GM12891 (cell line): ENCODE data around the gene SPOCK1.

Experiments
- DNase-seq: peaks from one replicate; pipeline ENCODE4 v3.0.0; 2011; ENCODE audit warnings: low spot score; ENCODE audit not compliant: insufficient read length
- FAIRE-seq: peaks from 2 replicates; lab custom pipeline; 2011; peaks lifted over from hg19 to GRCh38; lab: Jason Lieb, UNC
- PAX5 ChIP-seq: IDR thresholded peaks from 2 replicates; pipeline ENCODE4 v1.6.1; 2011; ENCODE audit warnings: low read length, moderate library complexity, mild to moderate bottlenecking; ENCODE audit not compliant: insufficient read depth, severe bottlenecking
- POLR2A ChIP-seq: IDR thresholded peaks from 2 replicates; pipeline ENCODE4 v1.6.1; 2011; ENCODE audit warnings: low read depth, low read length, control low read depth
- POLR2AphosphoS5 ChIP-seq: IDR thresholded peaks from 2 replicates; pipeline ENCODE4 v1.6.1; 2011; ENCODE audit warnings: low read depth, low read length, control low read depth
- POU2F2 ChIP-seq: IDR thresholded peaks from 2 replicates; pipeline ENCODE4 v1.6.1; 2011; ENCODE audit warnings: low read depth, mild to moderate bottlenecking, control low read depth, low read length, moderate library complexity
- SPI1 ChIP-seq: IDR thresholded peaks from 2 replicates; pipeline ENCODE4 v1.6.1; 2011; ENCODE audit warnings: low read depth, low read length, control low read depth
- TAF1 ChIP-seq: IDR thresholded peaks from 2 replicates; pipeline ENCODE4 v1.6.1; 2011; ENCODE audit warnings: low read depth, low read length, control low read depth

Gene SPOCK1

GRCh38 chr5:137164961-137165360 is 334.2 kb downstream of the SPOCK1 start:
- DNase-seq (no peak), FAIRE-seq (no peak)
- TF ChIP-seq TAF1, result no peak
- TF ChIP-seq POLR2A, result no peak
- TF ChIP-seq PAX5, result no peak
- no peak for TF ChIP-seq SPI1
- no peak for TF ChIP-seq POU2F2
- TF ChIP-seq POLR2AphosphoS5, result no peak

- FAIRE-seq, result no peak
- DNase-seq, result no peak
- TF ChIP-seq TAF1, result no peak
- TF ChIP-seq POU2F2, result no peak
- no peak for TF ChIP-seq PAX5
Observed at GRCh38 chr5:137164536-137164935, 334.6 kb downstream of the SPOCK1 start.

GRCh38 chr5:137158691-137159090 is 340.4 kb downstream of the SPOCK1 start:
- TF ChIP-seq POU2F2 (no peak), POLR2A (no peak), POLR2AphosphoS5 (no peak), PAX5 (no peak), SPI1 (no peak), TAF1 (no peak)
- FAIRE-seq (no peak), DNase-seq (no peak)

GRCh38 chr5:137156180-137156579 is 342.9 kb downstream of the SPOCK1 start:
- DNase-seq (no peak), FAIRE-seq (no peak)
- TF ChIP-seq PAX5, result no peak

GRCh38 chr5:137155261-137156000 is 343.7 kb downstream of the SPOCK1 start:
- TF ChIP-seq POU2F2, result no peak
- no peak for TF ChIP-seq TAF1
- TF ChIP-seq SPI1, result no peak
- TF ChIP-seq PAX5, result no peak
- TF ChIP-seq POLR2AphosphoS5, result no peak
- TF ChIP-seq POLR2A, result no peak
- DNase-seq (no peak), FAIRE-seq (no peak)

- no peak for TF ChIP-seq POLR2AphosphoS5
- no peak for TF ChIP-seq POLR2A
- no peak for TF ChIP-seq SPI1
- TF ChIP-seq POU2F2, result no peak
- TF ChIP-seq PAX5, result no peak
- no peak for TF ChIP-seq TAF1
- no peak for DNase-seq
- FAIRE-seq, result no peak
Observed at GRCh38 chr5:137152616-137153015, 346.5 kb downstream of the SPOCK1 start.

GRCh38 chr5:137148655-137149054 is 350.5 kb downstream of the SPOCK1 start:
- no peak for TF ChIP-seq POLR2AphosphoS5
- TF ChIP-seq TAF1, result no peak
- no peak for TF ChIP-seq POU2F2
- no peak for TF ChIP-seq POLR2A
- no peak for TF ChIP-seq SPI1
- TF ChIP-seq PAX5, result no peak
- DNase-seq (no peak), FAIRE-seq (no peak)

- TF ChIP-seq SPI1 (no peak), POLR2A (no peak), TAF1 (no peak), POU2F2 (no peak), POLR2AphosphoS5 (no peak), PAX5 (no peak)
- no peak for DNase-seq
- FAIRE-seq, result no peak
Observed at GRCh38 chr5:137148159-137148558, 351.0 kb downstream of the SPOCK1 start.

- TF ChIP-seq TAF1 (no peak), PAX5 (no peak), POLR2A (no peak), POLR2AphosphoS5 (no peak)
- FAIRE-seq, result no peak
- no peak for DNase-seq
Observed at GRCh38 chr5:137147346-137147745, 351.8 kb downstream of the SPOCK1 start.

GRCh38 chr5:137146402-137146890 is 352.7 kb downstream of the SPOCK1 start:
- DNase-seq, result no peak
- TF ChIP-seq TAF1, result no peak
- TF ChIP-seq POU2F2, result no peak
- no peak for FAIRE-seq

GRCh38 chr5:137145721-137146120 is 353.4 kb downstream of the SPOCK1 start:
- DNase-seq (no peak), FAIRE-seq (no peak)
- TF ChIP-seq POU2F2 (no peak), POLR2A (no peak), POLR2AphosphoS5 (no peak), SPI1 (no peak)
